Stomach (tissue), 9 donors: ENCODE data around the gene TP73. TPM values are rescaled to one million over a fixed set of nuclear protein-coding genes. Genes with fewer than 3 reads are reported as not detected.
A peak's percentile ranks its signal among the peaks of the same experiment; 100 is the strongest.
"Not testable (repeated sequence)": the region's sequence is repeated elsewhere in the genome, so short reads cannot be mapped to it uniquely, and the experiment has no call there.

Experiments
- DNase-seq, 2 donors: peaks; one replicate each; pipeline versions ENCODE4 v3.0.0 to v3.0.0-alpha.2; 2013 to 2019
- H3K27ac ChIP-seq, 5 donors: fragments of 200-600 bp in 4 of 5; sonication (generic) in 4 of 5; one replicate each; pipeline ENCODE4 v1.5.1; 2013 to 2019; ENCODE audit warnings: mild to moderate bottlenecking in 1 of 5, moderate library complexity in 1 of 5
- H3K27me3 ChIP-seq, 3 donors: fragments of 200-600 bp; sonication (generic); one replicate each; pipeline ENCODE4 v1.5.1; 2017 to 2019; ENCODE audit warnings: mixed run types in 1 of 3
- H3K36me3 ChIP-seq, 4 donors: fragments of 200-600 bp; sonication (generic); 1 replicate in 3 of 4; 2 replicates in 1 of 4; pipeline ENCODE4 v1.5.1; 2016 to 2019
- H3K4me1 ChIP-seq, 4 donors: fragments of 200-600 bp; sonication (generic); one replicate each; pipeline ENCODE4 v1.5.1; 2016 to 2019
- H3K4me3 ChIP-seq, 4 donors: fragments of 200-600 bp; sonication (generic) in 3 of 4; one replicate each; pipeline ENCODE4 v1.5.1; 2016 to 2019; ENCODE audit warnings: mild to moderate bottlenecking in 1 of 4
- H3K9me3 ChIP-seq, 4 donors: fragments of 200-600 bp; sonication (generic); one replicate each; pipeline ENCODE4 v1.5.1; 2016 to 2019
- EP300 ChIP-seq: sonication (generic); formaldehyde crosslinking; IDR thresholded peaks from one replicate; pipeline ENCODE4 v1.6.1; 2017; ENCODE audit warnings: antibody characterized with exemption
- POLR2A ChIP-seq, 4 donors: fragments of 450-650 bp; IDR thresholded peaks; one replicate each; pipeline ENCODE4 v1.6.1; 2016; ENCODE audit warnings: antibody characterized with exemption in 4 of 4, control low read depth in 2 of 4, mild to moderate bottlenecking in 1 of 4, moderate library complexity in 1 of 4
- POLR2AphosphoS5 ChIP-seq, 3 donors: sonication (generic); formaldehyde crosslinking; IDR thresholded peaks; one replicate each; pipeline ENCODE4 v1.6.1; 2016; ENCODE audit warnings: antibody characterized with exemption in 3 of 3
- WGBS, 5 donors: extraction: QIAGEN DNeasy Blood & Tissue Kit in 3 of 5; methylation state at CpG; one replicate each; pipeline versions ENCODE4 v1.1.5 to v1.1.7; 2013 to 2018; 5-methylcytosine and 5-hydroxymethylcytosine counted together
- intact Hi-C: fragments of 100-400 bp; cut with DNase I; formaldehyde crosslinking; loops from one replicate; pipeline ENCODE4 v1.15.1; 2023; ENCODE audit warnings: low total_unique reads
- polyA plus RNA-seq, 3 donors: library from polyadenylated mRNA; stranded (reverse); fragments of 200-250 nt; gene quantifications; one replicate each; pipeline ENCODE4 v1.2.3, GENCODE V29; 2013
- total RNA-seq, 5 donors: library from RNA; depleted of rRNA; stranded (reverse); fragments of >200 nt; gene quantifications; one replicate each; pipeline versions ENCODE4 v1.1.0 to v1.2.3, GENCODE V29; 2014 to 2016
- TF ChIP-seq, protein P1 (sequence below), 7 experiments: fragments of 450-650 bp in 4 of 7; fragments of 200-600 bp in 3 of 7; sonication (generic) in 3 of 7; IDR thresholded peaks; one replicate each; pipeline ENCODE4 v1.5.1; 2016 to 2019; ENCODE audit warnings: antibody characterized with exemption in 7 of 7, control low read depth in 2 of 7, mild to moderate bottlenecking in 1 of 7
- donor health status: healthy with polysubstance abuse.
- donor health status: Bipolar disorder and iron deficiency.
- donor health status: healthy.

Gene TP73
- total and polyA plus RNA-seq, 8 donors: 0.25 to 9.8 (median 1.4) TPM; not detected in 4

GRCh38 chr1:3621151-3621671 lies 31.1 kb upstream of the TP73 start:
- TF ChIP-seq, protein P1, sequence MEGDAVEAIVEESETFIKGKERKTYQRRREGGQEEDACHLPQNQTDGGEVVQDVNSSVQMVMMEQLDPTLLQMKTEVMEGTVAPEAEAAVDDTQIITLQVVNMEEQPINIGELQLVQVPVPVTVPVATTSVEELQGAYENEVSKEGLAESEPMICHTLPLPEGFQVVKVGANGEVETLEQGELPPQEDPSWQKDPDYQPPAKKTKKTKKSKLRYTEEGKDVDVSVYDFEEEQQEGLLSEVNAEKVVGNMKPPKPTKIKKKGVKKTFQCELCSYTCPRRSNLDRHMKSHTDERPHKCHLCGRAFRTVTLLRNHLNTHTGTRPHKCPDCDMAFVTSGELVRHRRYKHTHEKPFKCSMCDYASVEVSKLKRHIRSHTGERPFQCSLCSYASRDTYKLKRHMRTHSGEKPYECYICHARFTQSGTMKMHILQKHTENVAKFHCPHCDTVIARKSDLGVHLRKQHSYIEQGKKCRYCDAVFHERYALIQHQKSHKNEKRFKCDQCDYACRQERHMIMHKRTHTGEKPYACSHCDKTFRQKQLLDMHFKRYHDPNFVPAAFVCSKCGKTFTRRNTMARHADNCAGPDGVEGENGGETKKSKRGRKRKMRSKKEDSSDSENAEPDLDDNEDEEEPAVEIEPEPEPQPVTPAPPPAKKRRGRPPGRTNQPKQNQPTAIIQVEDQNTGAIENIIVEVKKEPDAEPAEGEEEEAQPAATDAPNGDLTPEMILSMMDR (IDR thresholded peaks at IDR 0.05): peak in 5 of 7 experiments; percentile 44 to 74 (median 63)
- H3K36me3 ChIP-seq, H3K4me3 ChIP-seq, H3K9me3 ChIP-seq, intact Hi-C loops, H3K27me3 ChIP-seq, H3K27ac ChIP-seq: not testable (repeated sequence)
- peaks cover 16 to 57% (median 38%) of the 10 kb centered on the region in 4 donors for H3K4me1 ChIP-seq
- WGBS, 5 donors: 22 to 40% (median 25%) methylated on average over 9 to 15 of the region's 15 CpGs
- peak in 1 of 2 donors; percentile 51 for DNase-seq

GRCh38 chr1:3622102-3622501 lies 30.2 kb upstream of the TP73 start:
- H3K4me3 ChIP-seq, intact Hi-C loops, DNase-seq, H3K27me3 ChIP-seq, H3K27ac ChIP-seq, H3K9me3 ChIP-seq, H3K36me3 ChIP-seq: not testable (repeated sequence)
- peaks cover 16 to 62% (median 40%) of the 10 kb centered on the region in 4 donors for H3K4me1 ChIP-seq
- WGBS, 5 donors: 83 to 94% (median 87%) methylated on average over 9 of the region's 9 CpGs

GRCh38 chr1:3623441-3624199 lies 28.7 kb upstream of the TP73 start:
- DNase-seq: no peak
- H3K27ac ChIP-seq: peak overlapping the region in 4 of 5 donors; percentile 48 to 94 (median 84)
- peaks cover 16 to 59% (median 39%) of the 10 kb centered on the region in 4 donors for H3K4me1 ChIP-seq
- intact Hi-C loops: no loop called here
- H3K36me3 ChIP-seq: peaks cover 15 to 22% (median 20%) of the 10 kb centered on the region in 4 donors
- 29 to 39% (median 36%) methylated on average over 22 to 23 of the region's 23 CpGs for WGBS, 5 donors
- H3K9me3 ChIP-seq: no peaks in the 10 kb centered on the region
- H3K27me3 ChIP-seq: no peaks in the 10 kb centered on the region
- H3K4me3 ChIP-seq: peak overlapping the region; percentile 90 to 99 (median 95)
- TF ChIP-seq POLR2A (IDR thresholded peaks at IDR 0.05): no peak
- no peak for TF ChIP-seq EP300
- no peak for TF ChIP-seq POLR2AphosphoS5 (IDR thresholded peaks at IDR 0.05)
- TF ChIP-seq, protein P1 (IDR thresholded peaks at IDR 0.05): no peak

GRCh38 chr1:3624200-3625136 lies 27.8 kb upstream of the TP73 start, which contains the start of gene TPRG1L:
Gene TPRG1L, plus strand, starts transcription at chr1:3625015. Its CDS starts 58 bp downstream, at chr1:3625073.
- 0 to 1% (median 0%) methylated on average over 68 to 108 of the region's 108 CpGs for WGBS, 5 donors
- intact Hi-C loops: no loop called here

More at GRCh38 chr1:3624200-3625136, 27.8 kb upstream of the TP73 start, which contains the start of gene TPRG1L:
- H3K36me3 ChIP-seq: peaks cover 22 to 31% (median 27%) of the 10 kb centered on the region in 4 donors
- peaks cover 16 to 51% (median 35%) of the 10 kb centered on the region in 4 donors for H3K4me1 ChIP-seq
- TF ChIP-seq EP300 (no peak), POLR2AphosphoS5 (IDR thresholded peaks at IDR 0.05) (peak; percentile 57 to 91 (median 60))
- peak; percentile 99 for DNase-seq
- peak within 1 kb of the TSS; percentile 90 to 99 (median 95) for H3K4me3 ChIP-seq
- no peaks in the 10 kb centered on the region for H3K27me3 ChIP-seq
- peak within 1 kb of the TSS; percentile 81 to 94 (median 89) for H3K27ac ChIP-seq
- no peaks in the 10 kb centered on the region for H3K9me3 ChIP-seq
